K562 (cell line): ENCODE data around the gene PCBD1. TPM values are rescaled to one million over a fixed set of nuclear protein-coding genes. Genes with fewer than 3 reads are reported as not detected.

Source experiments
- ATAC-seq: fragments of 200-7000 bp; cut with Tn5 transposase; 3 replicates; pipeline ENCODE4 v1.9.1; 2020; ENCODE audit warnings: moderate library complexity
- BruUV-seq: library from RNA; stranded (reverse); fragments of 400-500 nt; replicated peaks from 2 replicates; lab custom pipeline; 2021; lab: Mats Ljungman, UMichigan
- CTCF ChIA-PET: fragments of 300-600 bp; formaldehyde crosslinking; extraction: SDS; loops from one replicate; lab custom pipeline; 2021; ENCODE audit warnings: low intra/inter-chr PET ratio; lab: Yijun Ruan, JAX
- POLR2A ChIA-PET: fragments of 300-600, 350-650 bp; sonication (Branson Sonifier 250); formaldehyde crosslinking; extraction: SDS; loops from one replicate; lab custom pipeline; 2021; ENCODE audit warnings: antibody characterized with exemption, inconsistent platforms; lab: Yijun Ruan, JAX
- DNase-seq, 4 experiments: peaks; one replicate each; pipeline versions ENCODE4 v3.0.0 to v3.0.0-alpha.2; 2011 to 2018; ENCODE audit warnings: low spot score in 3 of 4, mixed read lengths in 3 of 4; ENCODE audit errors: extremely low read depth in 1 of 4
- FAIRE-seq: peaks from 2 replicates; lab custom pipeline; 2011; peaks lifted over from hg19 to GRCh38; lab: Jason Lieb, UNC
- H2AFZ ChIP-seq: 2 replicates; pipeline ENCODE4 v1.6.0; 2011; ENCODE audit warnings: low read depth, low read length, control low read depth, inconsistent platforms
- H3K27ac ChIP-seq: fragments of 200-600 bp; 3 replicates; pipeline ENCODE4 v1.8.0; 2011; ENCODE audit warnings: low read depth, mild to moderate bottlenecking, control low read depth, inconsistent platforms, low read length, moderate library complexity, mixed read lengths; ENCODE audit errors: extremely low read depth
- H3K27me3 ChIP-seq, 2 experiments: fragments of 300-600 bp in 1 of 2; 2 replicates in 1 of 2; 3 replicates in 1 of 2; pipeline versions ENCODE4 v1.6.0 to v1.8.0; 2011; ENCODE audit warnings: inconsistent platforms in 2 of 2, low read length in 2 of 2, mild to moderate bottlenecking in 1 of 2, mixed read lengths in 1 of 2, moderate library complexity in 1 of 2; ENCODE audit not compliant: control insufficient read depth in 2 of 2, insufficient read depth in 2 of 2
- H3K36me3 ChIP-seq: fragments of 300-600 bp; 3 replicates; pipeline ENCODE4 v1.8.0; 2011; ENCODE audit warnings: mild to moderate bottlenecking, low read length, inconsistent platforms; ENCODE audit not compliant: control insufficient read depth, insufficient read depth
- H3K4me1 ChIP-seq, 2 experiments: fragments of 200-600 bp in 1 of 2; replicated peaks in 1 of 2; 2 replicates in 1 of 2; 3 replicates in 1 of 2; pipeline versions ENCODE4 v1.5.1 to v1.8.0; 2011; ENCODE audit warnings: inconsistent platforms in 2 of 2, low read length in 2 of 2, mild to moderate bottlenecking in 1 of 2, mixed read lengths in 1 of 2, moderate library complexity in 1 of 2; ENCODE audit not compliant: control insufficient read depth in 2 of 2, insufficient read depth in 2 of 2
- H3K4me2 ChIP-seq: 2 replicates; pipeline ENCODE4 v1.6.1; 2011; ENCODE audit warnings: low read length, control low read depth, inconsistent platforms, mixed read lengths; ENCODE audit not compliant: insufficient read depth
- H3K4me3 ChIP-seq: fragments of 200-600 bp; sonication (generic), shearing (Covaris generic); 2 replicates; pipeline ENCODE4 v1.5.1; 2016; ENCODE audit warnings: control low read depth, inconsistent platforms
- H3K79me2 ChIP-seq: fragments of 200-600 bp; 3 replicates; pipeline ENCODE4 v1.8.0; 2011; ENCODE audit warnings: low read length, inconsistent platforms; ENCODE audit not compliant: control insufficient read depth, insufficient read depth
- H3K9ac ChIP-seq, 2 experiments: 2 replicates each; pipeline versions ENCODE4 v1.6.0 to v1.6.1; 2011; ENCODE audit warnings: low read depth in 2 of 2, low read length in 2 of 2, control low read depth in 1 of 2, inconsistent platforms in 1 of 2, mild to moderate bottlenecking in 1 of 2, mixed read lengths in 1 of 2; ENCODE audit not compliant: insufficient read depth in 1 of 2
- H3K9me1 ChIP-seq: one replicate; pipeline ENCODE4 v1.6.0; 2011; ENCODE audit warnings: inconsistent platforms, mild to moderate bottlenecking, low read length, moderate library complexity; ENCODE audit not compliant: control insufficient read depth, insufficient read depth
- H3K9me3 ChIP-seq: replicated peaks from 2 replicates; pipeline ENCODE4 v1.5.1; 2011; ENCODE audit warnings: low read depth, low read length, inconsistent platforms; ENCODE audit not compliant: control insufficient read depth, insufficient read depth
- H4K20me1 ChIP-seq: replicated peaks from 2 replicates; pipeline ENCODE4 v1.6.1; 2011; ENCODE audit warnings: low read length, inconsistent platforms, mixed read lengths; ENCODE audit not compliant: control insufficient read depth, insufficient read depth
- CBFA2T3 ChIP-seq: fragments of 450-650 bp; IDR thresholded peaks from 2 replicates; pipeline ENCODE4 v1.6.1; 2017
- CLOCK ChIP-seq: fragments of 250-450 bp; sonication (Bioruptor Pico); IDR thresholded peaks from 2 replicates; pipeline ENCODE4 v1.4.0; 2020; ENCODE audit warnings: mild to moderate bottlenecking, moderate library complexity, borderline replicate concordance
- CREB3L1 ChIP-seq: fragments of 450-650 bp; IDR thresholded peaks from 2 replicates; pipeline ENCODE4 v1.6.1; 2014; ENCODE audit warnings: low read depth, mild to moderate bottlenecking, moderate library complexity, borderline replicate concordance
- MTA2 ChIP-seq: fragments of 450-650 bp; IDR thresholded peaks from 2 replicates; pipeline ENCODE4 v1.6.1; 2016; ENCODE audit warnings: low read depth
- NRF1 ChIP-seq, 2 experiments: fragments of 450-650 bp; IDR thresholded peaks in 1 of 2; conservative IDR thresholded peaks in 1 of 2; 2 replicates each; pipeline ENCODE4 v1.6.1; 2014; ENCODE audit warnings: mild to moderate bottlenecking in 2 of 2
- RBFOX2 ChIP-seq: fragments of 200-400 bp; formaldehyde crosslinking; IDR thresholded peaks from 2 replicates; pipeline ENCODE4 v1.6.1; 2017; ENCODE audit warnings: low read depth, mild to moderate bottlenecking, low read length, moderate library complexity
- RCOR1 ChIP-seq, 2 experiments: IDR thresholded peaks; 2 replicates each; pipeline ENCODE4 v1.6.1; 2012; ENCODE audit warnings: low read depth in 2 of 2, low read length in 2 of 2, borderline replicate concordance in 1 of 2, improper control_type of control experiment in 1 of 2
- TAL1 ChIP-seq: fragments of 450-650 bp; IDR thresholded peaks from 2 replicates; pipeline ENCODE4 v1.6.1; 2016; ENCODE audit warnings: mild to moderate bottlenecking
- TEAD1 ChIP-seq, 2 experiments: fragments of 450-650 bp in 1 of 2; sonication (generic) in 1 of 2; formaldehyde crosslinking; IDR thresholded peaks; 2 replicates each; pipeline versions ENCODE4 v1.4.0 to v1.8.0; 2020 to 2022; ENCODE audit warnings: mild to moderate bottlenecking in 2 of 2, missing genetic modification reagents in 1 of 2
- ZNF668 ChIP-seq: fragments of 250-450 bp; sonication (Bioruptor Pico); IDR thresholded peaks from 2 replicates; pipeline ENCODE4 v1.8.0; 2022; ENCODE audit warnings: mild to moderate bottlenecking, inconsistent platforms
- WGBS: fragments of 100-300 bp; shearing (Covaris generic); methylation state at CpG from one replicate; pipeline ENCODE4 v1.1.6; 2016; ENCODE audit warnings: low coverage, mixed read lengths; ENCODE audit not compliant: insufficient coverage; ENCODE audit errors: missing lambda C conversion rate; 5-methylcytosine and 5-hydroxymethylcytosine counted together
- in situ Hi-C: fragments of 300-500 bp; cut with MboI; formaldehyde crosslinking; loops from 4 replicates; pipeline ENCODE4 v1.15.0; 2018; ENCODE audit warnings: inconsistent platforms, mixed read lengths
- intact Hi-C: fragments of 100-400 bp; cut with micrococcal nuclease; formaldehyde crosslinking; loops from 2 replicates; pipeline ENCODE4 v1.14.2; 2022
- polyA plus RNA-seq, 8 experiments: library from polyadenylated mRNA; depleted of rRNA in 4 of 8; stranded (reverse) in 5 of 8; unstranded in 3 of 8; fragments of >200 nt; fragmentation: Nextera tagmentation in 2 of 8; fragmentation: Illumina TruSeq in 1 of 8; extraction: Ambion mirVana in 2 of 8; extraction: Trizol in 1 of 8; gene quantifications; 2 replicates each; pipeline versions ENCODE4 v1.2.1 to v1.2.3, GENCODE V29; 2011 to 2014; ENCODE audit warnings: inconsistent platforms in 1 of 8, missing spikeins in 1 of 8
- total RNA-seq, 7 experiments: library from RNA; depleted of rRNA in 6 of 7; stranded (reverse); fragments of >200 nt in 6 of 7; fragmentation: Illumina TruSeq in 2 of 7; extraction: Trizol in 2 of 7; gene quantifications; 2 replicates each; pipeline versions ENCODE4 v1.2.1 to v1.2.3, GENCODE V29; 2011 to 2021; ENCODE audit warnings: low replicate concordance in 1 of 7

Gene PCBD1
- total and polyA plus RNA-seq, 9 of the 15 experiments (the other 6 are each of a cell fraction or from before 2014, with no cell fraction given), result 14.6 to 109 (median 57.0) TPM

GRCh38 chr10:70834021-70834420 is 54.3 kb downstream of the PCBD1 start:
- no peaks in the 10 kb centered on the region for H4K20me1 ChIP-seq
- TF ChIP-seq TEAD1 (CRISPR knock-in tag; IDR thresholded peaks at IDR 0.05) (no peak), NRF1 (conservative IDR thresholded peaks at IDR 0.05 in 1 of 2, IDR thresholded peaks at IDR 0.05 in 1 of 2) (no peak)
- DNase-seq (no peak), FAIRE-seq (no peak), ATAC-seq (no peak)
- intact Hi-C loops, result no loop called here
- ChIA-PET POLR2A (interaction anchor here (0.7 kb wide), 1 partner anchor 22 kb away, joined by 3 read pairs; no protein-coding TSS in a partner anchor), CTCF (no interaction called here)
- peaks cover 0 to 33% of the 10 kb centered on the region in 2 experiments; a peak in 3 of 5 replicates for H3K4me1 ChIP-seq
- H3K9me1 ChIP-seq, result no peaks in the 10 kb centered on the region
- H3K4me2 ChIP-seq, result no peak overlapping the region
- H3K36me3 ChIP-seq, result no peaks in the 10 kb centered on the region
- in situ Hi-C loops, result no loop called here
- H3K79me2 ChIP-seq, result no peaks in the 10 kb centered on the region
- no peak overlapping the region for H3K4me3 ChIP-seq
- BruUV-seq, result no TSS peak
- H2AFZ ChIP-seq, result no peak overlapping the region
- no peak overlapping the region for H3K9ac ChIP-seq
- no peaks in the 10 kb centered on the region for H3K27me3 ChIP-seq
- no peak overlapping the region for H3K27ac ChIP-seq
- 81% methylated on average over 5 of the region's 5 CpGs for WGBS
- H3K9me3 ChIP-seq, result no peaks in the 10 kb centered on the region; the same call in 1 of the 2 replicates

- H3K9ac ChIP-seq, result no peak overlapping the region
- TF ChIP-seq RCOR1 (IDR thresholded peaks at IDR 0.05; ENCODE audit: borderline replicate concordance in 1 of 2, low read depth in 2 of 2, low read length in 2 of 2) (no peak), CLOCK (no peak), CREB3L1 (no peak), CBFA2T3 (no peak), MTA2 (no peak), RBFOX2 (no peak), ZNF668 (CRISPR knock-in tag) (no peak), TAL1 (no peak)
These were observed 54.8 kb downstream of the PCBD1 start for GRCh38 chr10:70833601-70834000.

More at GRCh38 chr10:70833601-70834000, 54.8 kb downstream of the PCBD1 start:
- no TSS peak for BruUV-seq
- no peak overlapping the region for H3K27ac ChIP-seq
- ATAC-seq (no peak), FAIRE-seq (no peak), DNase-seq (no peak)
- peaks cover 0 to 33% of the 10 kb centered on the region in 2 experiments; a peak in 3 of 5 replicates for H3K4me1 ChIP-seq
- H3K27me3 ChIP-seq, result no peaks in the 10 kb centered on the region
- no peaks in the 10 kb centered on the region for H4K20me1 ChIP-seq
- no peaks in the 10 kb centered on the region for H3K79me2 ChIP-seq
- no peak overlapping the region for H3K4me3 ChIP-seq
- CTCF ChIA-PET, result no interaction called here
- H3K9me1 ChIP-seq, result no peaks in the 10 kb centered on the region
- 57% methylated on average over 2 of the region's 2 CpGs for WGBS
- no peak overlapping the region for H3K4me2 ChIP-seq
- POLR2A ChIA-PET, result interaction anchor here (0.7 to 1.5 kb wide), 3 partner anchors 10 to 21 kb away, joined by 3 to 4 read pairs (median 3); no protein-coding TSS in a partner anchor
- no peaks in the 10 kb centered on the region; the same call in 1 of the 2 replicates for H3K9me3 ChIP-seq
- in situ Hi-C loops, result no loop called here
- H2AFZ ChIP-seq, result no peak overlapping the region
- intact Hi-C loops, result no loop called here
- H3K36me3 ChIP-seq, result no peaks in the 10 kb centered on the region
